Muscle layer of duodenum (tissue), 2 donors: ENCODE measurements around the gene PVRIG.
"Not testable (repeated sequence)": the region's sequence is repeated elsewhere in the genome, so short reads cannot be mapped to it uniquely, and the experiment has no call there.

Experiments
- H3K27ac ChIP-seq: one replicate; pipeline ENCODE4 v1.7.0; 2013; ENCODE audit warnings: mild to moderate bottlenecking, low read length
- H3K27me3 ChIP-seq: one replicate; pipeline ENCODE4 v1.7.0; 2013; ENCODE audit warnings: low read depth, mild to moderate bottlenecking, control low read depth, low read length
- H3K36me3 ChIP-seq, 2 donors: one replicate each; pipeline ENCODE4 v1.7.0; 2013; ENCODE audit warnings: low read length in 2 of 2, control low read depth in 1 of 2, mild to moderate bottlenecking in 1 of 2; ENCODE audit not compliant: insufficient read depth in 2 of 2, control insufficient read depth in 1 of 2
- H3K4me1 ChIP-seq, 2 donors: one replicate each; pipeline ENCODE4 v1.7.0; 2013; ENCODE audit warnings: low read length in 2 of 2, mild to moderate bottlenecking in 2 of 2, control low read depth in 1 of 2, moderate library complexity in 1 of 2; ENCODE audit not compliant: insufficient read depth in 2 of 2, control insufficient read depth in 1 of 2
- H3K4me3 ChIP-seq, 2 donors: one replicate each; pipeline ENCODE4 v1.7.0; 2013; ENCODE audit warnings: low read length in 2 of 2, low read depth in 1 of 2, mild to moderate bottlenecking in 1 of 2
- H3K9me3 ChIP-seq, 2 donors: one replicate each; pipeline ENCODE4 v1.7.0; 2013; ENCODE audit warnings: low read length in 2 of 2, control low read depth in 1 of 2, mild to moderate bottlenecking in 1 of 2; ENCODE audit not compliant: control insufficient read depth in 1 of 2
- donor health status: healthy.

Gene PVRIG

DNA sequence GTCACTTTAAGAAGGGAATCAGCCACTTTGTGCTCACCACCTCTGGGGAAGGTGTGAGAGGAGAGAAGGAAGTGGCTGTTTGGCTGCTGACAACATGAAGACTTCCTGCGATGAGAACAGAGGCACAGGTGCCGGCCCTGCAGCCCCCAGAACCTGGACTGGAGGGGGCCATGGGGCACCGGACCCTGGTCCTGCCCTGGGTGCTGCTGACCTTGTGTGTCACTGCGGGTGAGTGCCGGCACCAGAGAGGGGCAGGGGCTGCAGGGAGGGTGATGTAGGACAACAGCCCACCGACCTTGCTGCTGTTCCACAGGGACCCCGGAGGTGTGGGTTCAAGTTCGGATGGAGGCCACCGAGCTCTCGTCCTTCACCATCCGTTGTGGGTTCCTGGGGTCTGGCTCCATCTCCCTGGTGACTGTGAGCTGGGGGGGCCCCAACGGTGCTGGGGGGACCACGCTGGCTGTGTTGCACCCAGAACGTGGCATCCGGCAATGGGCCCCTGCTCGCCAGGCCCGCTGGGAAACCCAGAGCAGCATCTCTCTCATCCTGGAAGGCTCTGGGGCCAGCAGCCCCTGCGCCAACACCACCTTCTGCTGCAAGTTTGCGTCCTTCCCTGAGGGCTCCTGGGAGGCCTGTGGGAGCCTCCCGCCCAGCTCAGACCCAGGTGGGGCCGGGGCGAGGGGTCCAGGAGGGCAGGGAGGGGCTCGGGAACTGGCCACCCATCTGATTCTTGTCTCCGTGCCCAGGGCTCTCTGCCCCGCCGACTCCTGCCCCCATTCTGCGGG lies at the start of gene PVRIG:
Gene PVRIG (plus strand): TSS at position 149 of the 785 bp plus-strand sequence. CDS start 22 bp downstream, at position 171.
- peaks cover 6 to 28% of the 10 kb centered on the region in 2 donors for H3K36me3 ChIP-seq
- not testable (repeated sequence) for H3K9me3 ChIP-seq, H3K27me3 ChIP-seq, H3K4me1 ChIP-seq, H3K4me3 ChIP-seq, H3K27ac ChIP-seq

DNA sequence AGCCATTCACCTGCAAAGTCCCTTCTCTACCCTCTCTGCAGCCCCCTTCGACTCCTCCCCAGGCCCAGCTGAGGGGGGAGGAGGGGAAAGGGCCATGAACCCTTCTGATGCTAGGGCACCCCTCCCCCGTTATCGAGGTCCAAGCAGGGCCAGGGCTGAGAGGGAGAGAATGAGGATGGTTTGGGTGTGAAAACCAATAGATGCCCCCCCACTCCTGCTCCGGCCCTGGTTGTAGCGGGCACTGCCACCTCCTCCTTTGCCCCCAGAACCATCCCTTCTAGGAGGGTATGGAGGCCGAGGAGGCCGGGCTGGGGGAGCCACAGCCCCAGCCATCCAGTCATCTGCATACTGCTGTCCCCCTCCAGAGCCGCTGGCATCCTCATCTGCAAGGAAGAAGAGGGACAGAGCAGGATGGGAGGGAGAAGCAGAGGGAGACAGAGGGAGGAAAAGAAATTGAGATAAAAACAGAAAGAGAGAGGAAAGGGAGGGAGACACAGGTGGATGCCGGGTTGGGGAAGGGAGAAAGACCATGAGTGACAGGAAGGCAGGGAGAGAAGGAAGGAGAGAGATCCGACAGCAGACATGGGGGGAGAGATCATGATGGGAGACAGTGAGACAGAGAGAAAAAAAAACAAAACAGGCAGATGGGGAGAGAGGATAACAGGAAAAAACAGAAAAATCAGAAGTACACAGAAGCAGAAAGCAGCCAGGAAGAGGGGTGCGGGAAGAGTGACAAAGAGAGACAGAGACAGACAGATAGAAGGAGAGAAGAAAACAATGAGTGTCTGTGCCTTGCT lies 49.5 kb upstream of the PVRIG start:
- H3K9me3 ChIP-seq = no peaks in the 10 kb centered on the region
- no peaks in the 10 kb centered on the region for H3K36me3 ChIP-seq
- H3K27ac ChIP-seq = no peak overlapping the region
- no peak overlapping the region for H3K4me3 ChIP-seq
- peaks cover 4% of the 10 kb centered on the region for H3K27me3 ChIP-seq
- peaks cover 0 to 32% of the 10 kb centered on the region in 2 donors for H3K4me1 ChIP-seq

DNA sequence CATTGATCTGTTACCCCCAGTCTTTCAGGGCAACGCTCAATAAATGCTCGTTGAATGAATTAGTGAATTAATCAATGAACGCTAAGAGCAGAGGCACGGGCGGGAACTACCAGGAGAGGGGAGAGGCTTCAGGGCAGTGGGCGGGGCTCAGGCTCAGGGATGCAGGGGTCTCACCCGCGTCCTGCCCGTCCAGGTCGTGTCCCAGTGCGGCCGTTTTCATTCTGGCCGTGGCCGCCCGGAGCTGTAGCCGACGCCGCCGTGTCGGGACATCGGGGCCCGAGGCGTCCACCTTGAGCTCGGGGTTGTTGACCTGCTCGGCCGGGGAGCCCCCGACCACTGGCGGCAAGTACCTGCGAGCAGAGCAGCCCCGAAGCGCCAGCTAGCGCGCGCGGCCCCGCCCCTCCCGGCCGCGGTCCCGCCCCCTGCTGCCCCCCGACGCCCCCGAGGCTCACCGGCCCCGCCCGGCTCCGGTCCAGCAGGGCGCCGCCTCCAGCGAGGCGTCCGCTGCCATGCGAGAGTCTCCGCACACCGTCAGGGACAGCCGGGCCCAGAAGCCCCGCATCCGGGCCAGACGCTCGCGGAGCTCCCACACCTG lies 48.6 kb upstream of the PVRIG start:
- H3K27ac ChIP-seq = no peak overlapping the region
- peaks cover 4% of the 10 kb centered on the region for H3K27me3 ChIP-seq
- no peaks in the 10 kb centered on the region for H3K9me3 ChIP-seq
- H3K4me3 ChIP-seq = peak overlapping the region in 1 of 2 donors; percentile 51
- no peaks in the 10 kb centered on the region for H3K36me3 ChIP-seq
- peaks cover 0 to 32% of the 10 kb centered on the region in 2 donors for H3K4me1 ChIP-seq

DNA sequence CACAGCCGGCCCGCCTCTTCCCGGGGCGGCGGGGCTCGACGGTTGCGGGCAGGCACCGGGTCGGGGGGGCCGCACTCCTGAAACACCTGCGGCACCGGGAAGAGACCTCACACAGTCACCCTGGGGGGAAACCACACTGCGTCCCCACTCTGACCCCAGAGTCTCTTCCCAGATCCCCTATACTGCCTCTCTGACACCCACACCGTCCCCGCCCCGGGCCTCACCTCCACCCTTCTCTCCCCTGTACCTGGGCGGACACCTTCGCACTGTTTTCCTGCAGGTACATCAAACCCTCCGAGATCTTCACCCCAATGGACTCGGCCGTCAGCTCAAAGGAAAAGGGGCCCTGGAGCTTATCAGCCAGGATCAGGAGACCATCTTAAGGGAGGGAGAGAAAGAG lies 47.9 kb upstream of the PVRIG start:
- no peaks in the 10 kb centered on the region for H3K9me3 ChIP-seq
- H3K4me3 ChIP-seq = peak overlapping the region in 1 of 2 donors; percentile 51
- H3K27me3 ChIP-seq = peaks cover 4% of the 10 kb centered on the region
- no peak overlapping the region for H3K27ac ChIP-seq
- no peaks in the 10 kb centered on the region for H3K36me3 ChIP-seq
- peaks cover 0 to 34% of the 10 kb centered on the region in 2 donors for H3K4me1 ChIP-seq

DNA sequence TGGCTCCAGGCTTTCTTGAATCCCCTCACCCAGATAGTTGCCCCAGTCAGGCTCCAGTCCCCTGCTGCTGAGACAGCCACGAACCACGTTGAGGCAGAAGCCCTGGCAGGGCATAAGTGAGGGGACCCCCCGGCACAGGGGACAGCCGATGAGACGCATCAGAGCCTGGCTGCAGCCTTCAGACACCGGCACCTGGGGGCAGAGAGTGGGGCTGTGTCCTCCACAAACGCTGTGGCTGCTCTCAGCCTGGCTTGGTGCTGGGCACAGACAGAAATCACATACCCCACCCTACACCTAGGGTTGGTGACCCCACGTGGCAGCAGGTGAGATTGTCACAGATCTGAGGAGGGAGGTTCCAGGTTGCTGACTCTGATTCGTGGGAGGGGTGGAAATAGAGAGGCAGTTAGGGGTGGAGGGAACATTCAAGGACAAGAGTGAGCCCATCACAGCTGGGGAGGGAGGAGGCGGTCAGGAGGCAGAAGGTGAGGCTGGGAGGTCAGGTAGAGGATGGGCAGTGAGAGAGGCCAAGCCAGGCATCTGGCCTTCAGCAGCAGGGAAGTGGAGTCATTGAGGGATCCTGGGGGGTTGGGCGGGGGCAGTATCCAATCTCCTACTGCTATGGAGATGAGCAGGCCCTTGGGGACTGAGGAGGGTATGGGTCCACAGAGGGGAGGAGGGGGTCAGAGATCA lies 45.8 kb upstream of the PVRIG start:
- Histone ChIP-seq H3K4me3 (no peak overlapping the region), H3K4me1 (peaks cover 0 to 25% of the 10 kb centered on the region in 2 donors), H3K9me3 (no peaks in the 10 kb centered on the region)

DNA sequence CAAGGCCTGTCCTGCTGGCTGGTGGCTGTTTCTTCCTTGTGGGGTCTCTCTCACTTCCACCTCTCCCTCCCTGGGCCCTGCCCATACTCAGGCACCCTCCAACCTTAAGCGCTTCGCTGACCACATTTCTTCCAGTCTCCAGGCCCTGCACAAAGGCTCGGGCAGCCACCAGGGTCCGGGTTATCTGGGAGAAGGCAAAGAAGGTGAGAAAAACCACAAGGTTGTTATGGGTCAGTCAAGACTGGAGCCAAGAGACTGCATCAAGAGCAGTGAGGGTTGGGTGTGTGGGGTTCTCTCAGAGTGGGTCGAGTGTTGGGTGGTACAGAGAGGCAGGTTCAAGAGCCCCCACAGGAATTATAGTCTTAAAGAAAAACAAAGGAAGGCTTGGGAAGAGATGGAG lies 45.2 kb upstream of the PVRIG start:
- no peaks in the 10 kb centered on the region for H3K36me3 ChIP-seq
- no peak overlapping the region for H3K4me3 ChIP-seq
- no peaks in the 10 kb centered on the region for H3K9me3 ChIP-seq
- H3K27ac ChIP-seq = no peak overlapping the region
- peaks cover 0 to 21% of the 10 kb centered on the region in 2 donors for H3K4me1 ChIP-seq
- peaks cover 4% of the 10 kb centered on the region for H3K27me3 ChIP-seq

More for the DNA sequence above, 45.8 kb upstream of the PVRIG start:
- peaks cover 4% of the 10 kb centered on the region for H3K27me3 ChIP-seq
- no peaks in the 10 kb centered on the region for H3K36me3 ChIP-seq
- no peak overlapping the region for H3K27ac ChIP-seq

DNA sequence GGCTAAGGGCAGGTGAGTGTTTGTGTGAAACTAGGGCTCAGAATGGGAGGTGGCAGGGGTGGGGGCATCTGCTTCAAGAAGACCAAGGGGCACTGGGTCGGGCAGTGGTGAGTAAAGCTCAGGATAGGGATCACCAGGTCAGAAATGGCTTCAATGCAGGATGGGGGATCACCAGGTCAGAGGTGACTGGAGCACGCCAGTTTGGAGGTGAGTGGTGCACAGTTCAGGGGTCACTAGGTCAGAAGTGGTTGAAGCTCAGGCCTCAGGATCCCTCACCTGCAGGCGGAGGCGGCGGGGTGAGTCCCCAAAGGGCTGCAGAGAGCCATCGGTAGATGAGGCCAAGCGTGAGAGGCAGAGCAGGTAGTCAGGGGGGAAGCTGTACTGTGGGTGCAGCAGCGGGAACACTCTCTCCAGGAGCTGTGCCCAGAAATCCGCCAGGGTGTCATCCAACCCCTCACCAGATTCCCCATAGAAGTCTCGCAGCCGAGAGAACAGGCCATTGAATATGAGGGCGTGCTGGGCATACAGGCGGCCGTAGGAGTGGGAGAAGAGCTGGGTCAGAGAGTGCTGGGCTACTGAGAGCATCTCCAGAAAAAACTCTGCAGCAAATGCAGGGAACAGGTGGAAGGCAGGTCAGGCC lies 44.3 kb upstream of the PVRIG start:
- H3K4me3 ChIP-seq = no peak overlapping the region
- no peaks in the 10 kb centered on the region for H3K36me3 ChIP-seq
- no peak overlapping the region for H3K27ac ChIP-seq
- H3K4me1 ChIP-seq = peaks cover 0 to 21% of the 10 kb centered on the region in 2 donors
- no peaks in the 10 kb centered on the region for H3K9me3 ChIP-seq
- peaks cover 4% of the 10 kb centered on the region for H3K27me3 ChIP-seq

DNA sequence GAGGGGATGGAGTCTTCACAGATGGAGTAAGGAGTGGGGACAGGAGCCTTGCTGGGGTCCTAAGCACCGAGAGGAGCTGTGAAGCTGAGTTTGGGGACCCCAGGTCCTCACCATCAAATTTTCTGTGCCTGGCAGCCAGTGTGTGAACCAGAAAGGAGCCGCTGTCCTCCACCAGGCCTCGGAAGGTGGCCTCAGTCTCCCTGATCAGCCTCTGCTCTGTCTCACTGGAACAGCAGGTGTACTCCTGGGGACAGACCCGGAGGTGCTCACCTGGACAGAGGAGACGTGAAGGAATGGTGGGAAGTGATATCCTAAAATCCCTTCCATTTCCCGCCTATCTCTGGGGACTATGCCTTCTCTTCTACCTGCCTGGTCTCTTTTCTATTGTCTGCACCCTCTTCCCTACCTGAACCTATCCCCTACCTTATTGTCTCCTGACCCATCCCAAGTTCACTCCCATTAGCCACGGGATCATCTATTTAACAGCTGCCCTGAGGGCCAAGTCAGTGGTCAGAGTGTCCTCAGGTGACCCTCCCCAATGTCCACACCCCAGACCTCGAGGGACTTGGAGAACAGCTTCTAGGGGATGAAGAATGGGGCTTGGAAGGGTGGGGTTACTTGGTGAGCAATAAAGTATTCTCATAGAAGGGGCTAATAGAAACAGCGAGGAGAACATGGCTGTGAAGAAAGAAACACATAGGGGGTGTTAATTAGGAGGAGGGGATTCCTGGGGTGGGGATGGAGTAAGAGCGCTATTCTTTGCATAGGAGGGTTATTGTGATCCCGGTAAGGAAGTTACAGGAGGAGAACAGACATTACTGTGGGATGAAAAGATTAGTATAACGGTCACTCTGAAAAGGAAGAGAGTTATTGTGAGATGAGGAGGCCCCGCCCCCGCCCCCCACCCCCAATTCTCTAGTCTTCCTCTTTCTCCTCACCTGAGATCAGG lies 43.4 kb upstream of the PVRIG start:
- Histone ChIP-seq H3K36me3 (no peaks in the 10 kb centered on the region), H3K4me1 (peaks cover 0 to 16% of the 10 kb centered on the region in 2 donors), H3K4me3 (peak overlapping the region; percentile 57 to 65), H3K27ac (no peak overlapping the region), H3K9me3 (no peaks in the 10 kb centered on the region), H3K27me3 (peaks cover 4% of the 10 kb centered on the region)

DNA sequence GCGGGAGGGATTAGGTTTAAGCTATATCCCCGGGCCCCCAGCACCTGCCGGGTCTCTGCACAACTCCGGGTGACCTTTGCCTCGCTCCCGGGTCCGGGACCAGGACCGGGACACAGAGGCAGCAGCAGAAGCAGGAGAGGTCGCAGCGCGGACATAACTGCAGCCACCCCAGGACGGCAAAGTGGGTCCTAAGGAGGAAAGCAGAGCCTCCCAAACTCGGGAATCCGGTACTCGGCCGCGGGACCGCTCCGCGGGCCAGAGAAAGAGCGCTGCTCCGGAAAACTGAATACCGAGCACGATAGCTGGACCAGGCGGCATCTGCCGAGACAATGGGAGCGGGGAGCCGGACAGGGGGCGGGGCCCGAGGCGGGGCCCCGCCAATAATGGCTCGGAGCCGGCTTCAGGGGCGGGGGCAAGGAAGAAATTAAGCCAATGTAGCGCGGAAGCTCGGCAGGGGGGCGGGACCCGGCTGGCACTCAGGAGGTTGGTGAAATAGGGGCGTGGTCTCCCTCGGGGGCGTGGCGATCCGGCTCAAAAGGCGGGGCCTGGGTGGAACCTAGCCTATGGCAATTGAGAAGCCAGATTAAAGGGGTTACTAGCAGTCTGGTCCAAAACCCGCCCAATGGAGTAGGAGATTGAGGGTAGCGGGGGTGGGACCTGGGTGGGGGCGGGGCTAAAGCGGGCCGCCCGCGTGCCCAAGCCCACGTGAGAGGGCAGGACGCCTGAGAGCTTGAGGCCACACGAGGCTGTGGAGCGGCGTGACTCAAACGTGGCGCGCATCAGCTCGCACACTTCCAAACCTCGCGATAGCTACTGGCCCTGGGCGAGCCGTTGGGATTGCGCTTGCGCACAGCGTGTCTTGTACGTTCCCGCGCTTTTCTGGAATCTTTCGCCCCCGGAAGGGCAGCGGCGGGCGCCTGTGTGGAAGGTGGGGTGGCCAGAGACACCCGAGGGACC lies 42.4 kb upstream of the PVRIG start, which contains the start of the genes GPC2 and STAG3:
Gene GPC2 (minus strand): TSS at position 337 of the 957 bp plus-strand sequence. CDS start 182 bp downstream, at position 155.
Gene STAG3 (plus strand): TSS at position 874 of the 957 bp plus-strand sequence. CDS start 2,639 bp downstream, outside the sequence.
- H3K9me3 ChIP-seq = no peaks in the 10 kb centered on the region
- peak within 1 kb of the TSS; percentile 57 to 65 for H3K4me3 ChIP-seq
- peaks cover 0 to 12% of the 10 kb centered on the region in 2 donors for H3K4me1 ChIP-seq
- no peaks in the 10 kb centered on the region for H3K36me3 ChIP-seq
- no peak within 1 kb of the TSS for H3K27ac ChIP-seq
- no peaks in the 10 kb centered on the region for H3K27me3 ChIP-seq
